Measurements from ENCODE around the gene ATG101.

DNA sequence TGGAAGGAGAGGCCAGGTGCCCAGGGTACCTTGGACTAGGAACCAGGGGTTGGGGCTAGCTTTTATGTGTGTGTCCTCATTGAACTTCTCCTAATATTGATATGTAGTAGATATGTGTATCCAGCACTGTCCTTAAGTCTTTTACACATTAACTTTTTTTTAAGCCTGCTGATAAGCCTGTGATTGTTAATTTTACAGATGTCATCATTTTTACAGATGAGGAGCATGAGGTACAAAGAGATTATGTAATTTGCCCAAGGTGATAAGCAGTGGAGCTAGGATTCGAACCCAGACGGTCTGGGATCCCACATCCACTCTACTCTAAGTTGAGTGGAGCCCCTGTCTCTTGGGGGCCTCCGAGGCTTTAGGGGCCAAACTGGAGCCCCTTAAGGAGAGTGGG, 28.7 kb upstream of the ATG101 start:
- TF ChIP-seq POLR2A (IDR thresholded peaks at IDR 0.05) = no peak
- TF ChIP-seq, protein P1, sequence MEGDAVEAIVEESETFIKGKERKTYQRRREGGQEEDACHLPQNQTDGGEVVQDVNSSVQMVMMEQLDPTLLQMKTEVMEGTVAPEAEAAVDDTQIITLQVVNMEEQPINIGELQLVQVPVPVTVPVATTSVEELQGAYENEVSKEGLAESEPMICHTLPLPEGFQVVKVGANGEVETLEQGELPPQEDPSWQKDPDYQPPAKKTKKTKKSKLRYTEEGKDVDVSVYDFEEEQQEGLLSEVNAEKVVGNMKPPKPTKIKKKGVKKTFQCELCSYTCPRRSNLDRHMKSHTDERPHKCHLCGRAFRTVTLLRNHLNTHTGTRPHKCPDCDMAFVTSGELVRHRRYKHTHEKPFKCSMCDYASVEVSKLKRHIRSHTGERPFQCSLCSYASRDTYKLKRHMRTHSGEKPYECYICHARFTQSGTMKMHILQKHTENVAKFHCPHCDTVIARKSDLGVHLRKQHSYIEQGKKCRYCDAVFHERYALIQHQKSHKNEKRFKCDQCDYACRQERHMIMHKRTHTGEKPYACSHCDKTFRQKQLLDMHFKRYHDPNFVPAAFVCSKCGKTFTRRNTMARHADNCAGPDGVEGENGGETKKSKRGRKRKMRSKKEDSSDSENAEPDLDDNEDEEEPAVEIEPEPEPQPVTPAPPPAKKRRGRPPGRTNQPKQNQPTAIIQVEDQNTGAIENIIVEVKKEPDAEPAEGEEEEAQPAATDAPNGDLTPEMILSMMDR (IDR thresholded peaks at IDR 0.05) = no peak
